ENCODE data around the gene PPP2R2D. TPM values are rescaled to one million over a fixed set of nuclear protein-coding genes. Genes with fewer than 3 reads are reported as not detected.
"Not testable (repeated sequence)": the region's sequence is repeated elsewhere in the genome, so short reads cannot be mapped to it uniquely, and the experiment has no call there.

Gene PPP2R2D
- total and polyA plus RNA-seq, 12 donors = 26.8 to 46.5 (median 35.1) TPM

DNA sequence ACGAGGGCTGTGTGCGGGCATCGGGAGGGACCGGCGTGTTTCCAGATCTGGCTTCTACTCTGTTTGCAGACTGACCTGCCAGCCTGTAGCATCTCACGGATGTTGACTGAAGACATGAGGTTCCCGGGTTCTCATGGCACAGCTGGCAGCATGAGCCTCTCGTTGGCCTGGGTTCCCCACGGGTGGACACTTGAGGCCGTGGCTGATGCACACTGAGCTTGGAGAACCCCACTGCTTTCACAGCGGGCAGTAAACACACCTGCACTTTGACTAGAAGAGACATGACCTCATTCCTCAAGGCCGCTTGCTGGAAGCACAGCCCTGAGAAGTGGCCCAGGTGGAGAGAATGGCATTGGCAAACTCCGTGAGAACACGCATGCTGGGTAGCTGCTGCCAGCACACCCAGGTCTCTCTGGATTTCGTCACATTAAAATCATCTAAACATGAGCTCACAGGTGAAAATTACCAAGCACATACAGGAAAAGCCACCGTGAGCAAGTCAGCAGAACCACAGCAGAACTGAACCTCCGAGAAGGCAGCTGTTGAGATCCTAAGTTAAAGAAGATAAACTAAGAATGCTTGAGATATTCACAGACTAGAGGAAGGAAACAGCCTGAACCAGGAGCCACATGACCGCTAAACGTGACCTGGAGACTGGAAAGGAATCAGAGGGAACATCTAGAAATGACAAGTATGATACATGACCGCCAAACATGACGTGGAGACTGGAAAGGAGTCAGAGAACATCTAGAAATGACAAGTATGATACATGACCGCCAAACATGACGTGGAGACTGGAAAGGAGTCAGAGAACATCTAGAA, 48.4 kb downstream of the PPP2R2D start:
- H3K27me3 ChIP-seq = no peaks in the 10 kb centered on the region
- H3K9me3 ChIP-seq = no peaks in the 10 kb centered on the region
- DNase-seq = no peak
- no peak overlapping the region for H3K27ac ChIP-seq
- 88 to 91% methylated on average over 21 of the region's 23 CpGs for WGBS, 2 donors
- ATAC-seq = peak in 1 of 8 donors; percentile 17
- H3K4me3 ChIP-seq = no peak overlapping the region
- H3K36me3 ChIP-seq = peaks cover 0 to 84% (median 56%) of the 10 kb centered on the region in 9 donors
- H3K4me1 ChIP-seq = peaks cover 0 to 6% (median 0%) of the 10 kb centered on the region in 9 donors
- TF ChIP-seq, protein P1, sequence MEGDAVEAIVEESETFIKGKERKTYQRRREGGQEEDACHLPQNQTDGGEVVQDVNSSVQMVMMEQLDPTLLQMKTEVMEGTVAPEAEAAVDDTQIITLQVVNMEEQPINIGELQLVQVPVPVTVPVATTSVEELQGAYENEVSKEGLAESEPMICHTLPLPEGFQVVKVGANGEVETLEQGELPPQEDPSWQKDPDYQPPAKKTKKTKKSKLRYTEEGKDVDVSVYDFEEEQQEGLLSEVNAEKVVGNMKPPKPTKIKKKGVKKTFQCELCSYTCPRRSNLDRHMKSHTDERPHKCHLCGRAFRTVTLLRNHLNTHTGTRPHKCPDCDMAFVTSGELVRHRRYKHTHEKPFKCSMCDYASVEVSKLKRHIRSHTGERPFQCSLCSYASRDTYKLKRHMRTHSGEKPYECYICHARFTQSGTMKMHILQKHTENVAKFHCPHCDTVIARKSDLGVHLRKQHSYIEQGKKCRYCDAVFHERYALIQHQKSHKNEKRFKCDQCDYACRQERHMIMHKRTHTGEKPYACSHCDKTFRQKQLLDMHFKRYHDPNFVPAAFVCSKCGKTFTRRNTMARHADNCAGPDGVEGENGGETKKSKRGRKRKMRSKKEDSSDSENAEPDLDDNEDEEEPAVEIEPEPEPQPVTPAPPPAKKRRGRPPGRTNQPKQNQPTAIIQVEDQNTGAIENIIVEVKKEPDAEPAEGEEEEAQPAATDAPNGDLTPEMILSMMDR (IDR thresholded peaks at IDR 0.05) = no peak
- intact Hi-C loops (cut with DNase I) = no loop called here

DNA sequence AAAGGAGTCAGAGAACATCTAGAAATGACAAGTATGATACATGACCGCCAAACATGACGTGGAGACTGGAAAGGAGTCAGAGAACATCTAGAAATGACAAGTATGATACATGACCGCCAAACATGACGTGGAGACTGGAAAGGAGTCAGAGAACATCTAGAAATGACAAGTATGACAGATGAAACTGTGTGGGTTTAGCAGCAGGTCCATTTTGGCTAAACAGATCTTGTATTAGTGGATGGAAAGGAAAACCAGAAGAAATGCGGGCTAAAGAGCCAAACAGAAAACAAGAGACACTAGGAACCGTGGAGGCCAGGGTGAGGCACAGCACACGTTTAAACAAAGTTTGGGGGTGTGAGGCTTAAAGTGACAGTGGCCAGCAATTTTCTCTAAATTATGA, 49.1 kb downstream of the PPP2R2D start:
- H3K36me3 ChIP-seq = peaks cover 0 to 84% (median 62%) of the 10 kb centered on the region in 9 donors
- ATAC-seq; H3K4me3 ChIP-seq; H3K27ac ChIP-seq; H3K27me3 ChIP-seq; intact Hi-C loops (cut with DNase I); H3K4me1 ChIP-seq; H3K9me3 ChIP-seq; DNase-seq: not testable (repeated sequence)
- 81 to 85% methylated on average over 5 of the region's 7 CpGs for WGBS, 2 donors

DNA sequence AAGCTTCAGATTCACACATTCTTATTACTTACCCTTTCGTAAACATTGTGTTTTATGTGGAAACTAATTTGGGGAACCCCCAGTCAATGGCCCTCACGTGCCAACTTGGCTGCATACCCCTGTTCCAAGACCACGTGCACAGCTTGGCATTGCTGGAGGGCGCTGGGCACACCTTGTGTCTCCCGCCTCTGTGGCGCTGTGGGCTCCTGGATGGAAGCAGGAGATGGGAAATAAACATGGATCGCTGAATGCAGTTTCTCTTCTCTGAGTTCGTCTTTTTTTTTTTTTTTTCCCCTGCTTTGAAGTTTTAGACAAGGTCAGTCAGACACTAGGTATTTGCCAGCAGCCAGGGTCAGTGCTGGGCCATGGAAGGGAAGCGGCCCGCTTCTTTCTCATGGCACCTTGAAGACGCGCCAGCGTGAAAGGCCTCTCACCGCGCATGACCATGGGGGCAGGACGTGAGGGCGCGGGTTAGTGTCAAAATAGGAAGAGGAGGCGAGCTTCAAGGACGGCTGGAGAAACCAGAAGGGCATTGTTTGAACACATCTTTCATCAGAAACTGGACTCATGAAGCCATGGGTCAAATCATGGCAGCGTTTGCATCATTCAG, 53.7 kb downstream of the PPP2R2D start:
- H3K27ac ChIP-seq = no peak overlapping the region
- no peaks in the 10 kb centered on the region for H3K27me3 ChIP-seq
- 88 to 91% methylated on average over 21 of the region's 21 CpGs for WGBS, 2 donors
- ATAC-seq = no peak
- no peak overlapping the region for H3K4me3 ChIP-seq
- intact Hi-C loops (cut with DNase I) = no loop called here
- peaks cover 0 to 64% (median 47%) of the 10 kb centered on the region in 9 donors for H3K36me3 ChIP-seq
- H3K4me1 ChIP-seq = no peaks in the 10 kb centered on the region
- H3K9me3 ChIP-seq = no peaks in the 10 kb centered on the region
- no peak for DNase-seq
- TF ChIP-seq, protein P1 (IDR thresholded peaks at IDR 0.05) = no peak

DNA sequence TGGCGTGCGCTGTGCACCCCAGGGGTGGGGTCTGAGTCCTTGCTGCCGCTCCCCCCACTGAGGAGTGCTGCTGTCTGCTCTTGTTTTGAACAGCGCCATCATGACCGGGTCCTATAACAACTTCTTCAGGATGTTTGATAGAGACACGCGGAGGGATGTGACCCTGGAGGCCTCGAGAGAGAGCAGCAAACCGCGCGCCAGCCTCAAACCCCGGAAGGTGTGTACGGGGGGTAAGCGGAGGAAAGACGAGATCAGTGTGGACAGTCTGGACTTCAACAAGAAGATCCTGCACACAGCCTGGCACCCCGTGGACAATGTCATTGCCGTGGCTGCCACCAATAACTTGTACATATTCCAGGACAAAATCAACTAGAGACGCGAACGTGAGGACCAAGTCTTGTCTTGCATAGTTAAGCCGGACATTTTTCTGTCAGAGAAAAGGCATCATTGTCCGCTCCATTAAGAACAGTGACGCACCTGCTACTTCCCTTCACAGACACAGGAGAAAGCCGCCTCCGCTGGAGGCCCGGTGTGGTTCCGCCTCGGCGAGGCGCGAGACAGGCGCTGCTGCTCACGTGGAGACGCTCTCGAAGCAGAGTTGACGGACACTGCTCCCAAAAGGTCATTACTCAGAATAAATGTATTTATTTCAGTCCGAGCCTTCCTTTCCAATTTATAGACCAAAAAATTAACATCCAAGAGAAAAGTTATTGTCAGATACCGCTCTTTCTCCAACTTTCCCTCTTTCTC, 55.0 kb downstream of the PPP2R2D start:
- H3K4me3 ChIP-seq = no peak overlapping the region
- peaks cover 0 to 63% (median 37%) of the 10 kb centered on the region in 9 donors for H3K36me3 ChIP-seq
- H3K27me3 ChIP-seq = no peaks in the 10 kb centered on the region
- no peaks in the 10 kb centered on the region for H3K4me1 ChIP-seq
- no peak for DNase-seq
- WGBS, 2 donors = 95 to 97% methylated on average over 38 of the region's 38 CpGs
- H3K27ac ChIP-seq = no peak overlapping the region
- TF ChIP-seq, protein P1 (IDR thresholded peaks at IDR 0.05) = no peak
- intact Hi-C loops (cut with DNase I) = no loop called here
- no peak for ATAC-seq
- no peaks in the 10 kb centered on the region for H3K9me3 ChIP-seq
